ENCODE measurements around the gene CACHD1.

- TF ChIP-seq, protein P1, sequence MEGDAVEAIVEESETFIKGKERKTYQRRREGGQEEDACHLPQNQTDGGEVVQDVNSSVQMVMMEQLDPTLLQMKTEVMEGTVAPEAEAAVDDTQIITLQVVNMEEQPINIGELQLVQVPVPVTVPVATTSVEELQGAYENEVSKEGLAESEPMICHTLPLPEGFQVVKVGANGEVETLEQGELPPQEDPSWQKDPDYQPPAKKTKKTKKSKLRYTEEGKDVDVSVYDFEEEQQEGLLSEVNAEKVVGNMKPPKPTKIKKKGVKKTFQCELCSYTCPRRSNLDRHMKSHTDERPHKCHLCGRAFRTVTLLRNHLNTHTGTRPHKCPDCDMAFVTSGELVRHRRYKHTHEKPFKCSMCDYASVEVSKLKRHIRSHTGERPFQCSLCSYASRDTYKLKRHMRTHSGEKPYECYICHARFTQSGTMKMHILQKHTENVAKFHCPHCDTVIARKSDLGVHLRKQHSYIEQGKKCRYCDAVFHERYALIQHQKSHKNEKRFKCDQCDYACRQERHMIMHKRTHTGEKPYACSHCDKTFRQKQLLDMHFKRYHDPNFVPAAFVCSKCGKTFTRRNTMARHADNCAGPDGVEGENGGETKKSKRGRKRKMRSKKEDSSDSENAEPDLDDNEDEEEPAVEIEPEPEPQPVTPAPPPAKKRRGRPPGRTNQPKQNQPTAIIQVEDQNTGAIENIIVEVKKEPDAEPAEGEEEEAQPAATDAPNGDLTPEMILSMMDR (conservative IDR thresholded peaks at IDR 0.05; ENCODE audit: low read length) = no peak
- TF ChIP-seq EZH2phosphoT487 (IDR thresholded peaks at IDR 0.05; ENCODE audit: borderline replicate concordance, low read depth, low read length) = no peak
Measured at GRCh38 chr1:64653466-64653865, 183.5 kb downstream of the CACHD1 start.
